Fibroblast of lung (primary cell): ENCODE results near the gene PTPN13.

Experiments used
- CTCF ChIP-seq, 2 donors: IDR thresholded peaks in 1 of 2; conservative IDR thresholded peaks in 1 of 2; 1 replicate in 1 of 2; 2 replicates in 1 of 2; pipeline ENCODE4 v1.5.1; 2011 to 2012; ENCODE audit warnings: low read length in 2 of 2, control low read depth in 1 of 2, inconsistent platforms in 1 of 2, low read depth in 1 of 2, mild to moderate bottlenecking in 1 of 2
- EZH2 ChIP-seq: IDR thresholded peaks from 2 replicates; pipeline ENCODE4 v1.5.1; 2012; ENCODE audit warnings: low read length, control low read depth, mild to moderate bottlenecking; ENCODE audit errors: missing control alignments

- TF ChIP-seq CTCF (conservative IDR thresholded peaks at IDR 0.05 in 1 of 2, IDR thresholded peaks at IDR 0.05 in 1 of 2; ENCODE audit: low read depth in 1 of 2, low read length in 2 of 2) (no peak), EZH2 (no peak)
Measured at GRCh38 chr4:86664959-86665358, 70.8 kb downstream of the PTPN13 start.
